Measurements from ENCODE around the gene KCNRG.

The KCNRG gene

DNA sequence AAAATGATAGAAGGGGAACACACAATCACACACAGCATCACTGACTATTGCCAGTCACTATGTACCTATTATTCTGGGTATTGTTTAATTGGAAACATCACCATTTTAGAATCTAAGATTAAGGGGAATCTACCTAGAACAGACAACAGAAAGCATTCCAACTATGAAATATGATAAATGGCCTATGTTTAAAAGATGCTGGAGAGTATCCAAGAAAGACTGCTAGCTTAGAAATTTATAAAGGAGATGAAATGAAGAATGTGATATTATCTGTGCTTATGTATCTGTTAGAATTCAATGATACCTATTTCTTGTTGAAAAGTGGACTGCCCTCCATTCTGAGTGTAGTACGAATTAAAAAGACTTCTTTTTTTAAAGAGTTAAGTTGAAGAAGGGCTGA is 50.5 kb downstream of the KCNRG start:
- H2AFZ ChIP-seq, result no peak overlapping the region
- TF ChIP-seq, protein P1, sequence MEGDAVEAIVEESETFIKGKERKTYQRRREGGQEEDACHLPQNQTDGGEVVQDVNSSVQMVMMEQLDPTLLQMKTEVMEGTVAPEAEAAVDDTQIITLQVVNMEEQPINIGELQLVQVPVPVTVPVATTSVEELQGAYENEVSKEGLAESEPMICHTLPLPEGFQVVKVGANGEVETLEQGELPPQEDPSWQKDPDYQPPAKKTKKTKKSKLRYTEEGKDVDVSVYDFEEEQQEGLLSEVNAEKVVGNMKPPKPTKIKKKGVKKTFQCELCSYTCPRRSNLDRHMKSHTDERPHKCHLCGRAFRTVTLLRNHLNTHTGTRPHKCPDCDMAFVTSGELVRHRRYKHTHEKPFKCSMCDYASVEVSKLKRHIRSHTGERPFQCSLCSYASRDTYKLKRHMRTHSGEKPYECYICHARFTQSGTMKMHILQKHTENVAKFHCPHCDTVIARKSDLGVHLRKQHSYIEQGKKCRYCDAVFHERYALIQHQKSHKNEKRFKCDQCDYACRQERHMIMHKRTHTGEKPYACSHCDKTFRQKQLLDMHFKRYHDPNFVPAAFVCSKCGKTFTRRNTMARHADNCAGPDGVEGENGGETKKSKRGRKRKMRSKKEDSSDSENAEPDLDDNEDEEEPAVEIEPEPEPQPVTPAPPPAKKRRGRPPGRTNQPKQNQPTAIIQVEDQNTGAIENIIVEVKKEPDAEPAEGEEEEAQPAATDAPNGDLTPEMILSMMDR (IDR thresholded peaks at IDR 0.05), result no peak
- H3K9ac ChIP-seq, result no peak overlapping the region
- no peaks in the 10 kb centered on the region for H3K4me1 ChIP-seq
- no peak overlapping the region for H3K27ac ChIP-seq
- H3K27me3 ChIP-seq (ENCODE audit: control insufficient read depth, insufficient read depth, low read length), result no peaks in the 10 kb centered on the region
- H3K79me2 ChIP-seq, result no peaks in the 10 kb centered on the region
- H3K36me3 ChIP-seq (ENCODE audit: control insufficient read depth, insufficient read depth, low read length), result no peaks in the 10 kb centered on the region
- H3K4me3 ChIP-seq (ENCODE audit: low read depth, low read length), result no peak overlapping the region
- H3K9me3 ChIP-seq (ENCODE audit: control insufficient read depth, low read length), result no peaks in the 10 kb centered on the region
- H3K4me2 ChIP-seq (ENCODE audit: low read length), result no peak overlapping the region

DNA sequence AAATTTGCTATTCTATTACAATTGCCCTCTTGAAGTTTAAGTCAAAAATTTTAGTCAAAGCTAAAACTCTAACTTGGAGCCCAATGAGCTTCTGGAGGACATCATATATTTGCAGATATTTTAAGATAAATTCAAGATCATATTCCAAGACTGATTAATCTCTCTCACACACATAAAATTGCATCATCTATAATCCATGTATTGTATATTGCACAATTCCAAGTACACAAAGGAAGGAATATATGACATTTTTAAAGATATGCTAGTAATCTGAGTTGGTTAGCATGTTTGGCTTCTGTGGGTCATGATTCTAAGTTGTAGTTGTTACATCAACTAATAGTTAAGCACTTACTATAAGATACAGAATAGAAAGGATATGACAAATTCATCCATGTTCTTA is 53.3 kb downstream of the KCNRG start:
- no peaks in the 10 kb centered on the region for H3K36me3 ChIP-seq (ENCODE audit: control insufficient read depth, insufficient read depth, low read length)
- no peak overlapping the region for H2AFZ ChIP-seq
- H3K4me1 ChIP-seq, result no peaks in the 10 kb centered on the region
- H3K27me3 ChIP-seq (ENCODE audit: control insufficient read depth, insufficient read depth, low read length), result no peaks in the 10 kb centered on the region
- H3K4me3 ChIP-seq (ENCODE audit: low read depth, low read length), result no peak overlapping the region
- TF ChIP-seq, protein P1 (IDR thresholded peaks at IDR 0.05), result no peak
- no peak overlapping the region for H3K27ac ChIP-seq
- no peak overlapping the region for H3K4me2 ChIP-seq (ENCODE audit: low read length)
- H3K9me3 ChIP-seq (ENCODE audit: control insufficient read depth, low read length), result no peaks in the 10 kb centered on the region
- no peaks in the 10 kb centered on the region for H3K79me2 ChIP-seq
- H3K9ac ChIP-seq, result no peak overlapping the region

DNA sequence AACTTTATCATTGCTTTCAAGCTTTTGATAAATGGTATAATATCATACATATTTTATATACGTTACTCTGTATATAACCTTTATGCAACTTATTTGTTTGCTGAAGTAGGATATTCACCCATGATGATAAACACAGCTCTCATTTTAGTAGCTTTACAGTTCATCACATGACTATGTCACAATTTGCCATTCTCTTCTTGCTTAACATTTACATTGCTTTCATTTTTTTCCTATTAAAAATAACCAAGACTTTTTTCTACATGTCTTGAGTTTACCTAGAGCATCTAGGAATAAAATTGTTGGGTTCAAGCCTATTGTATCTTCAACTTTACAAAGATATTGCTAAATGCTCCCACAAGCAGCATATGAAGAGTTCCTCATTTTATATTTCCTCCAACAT is 54.0 kb downstream of the KCNRG start:
- Histone ChIP-seq H3K27ac (no peak overlapping the region), H3K4me1 (no peaks in the 10 kb centered on the region), H3K36me3 (ENCODE audit: control insufficient read depth, insufficient read depth, low read length) (no peaks in the 10 kb centered on the region), H3K27me3 (ENCODE audit: control insufficient read depth, insufficient read depth, low read length) (no peaks in the 10 kb centered on the region), H3K9ac (no peak overlapping the region), H3K9me3 (ENCODE audit: control insufficient read depth, low read length) (no peaks in the 10 kb centered on the region), H2AFZ (no peak overlapping the region), H3K79me2 (no peaks in the 10 kb centered on the region), H3K4me3 (ENCODE audit: low read depth, low read length) (no peak overlapping the region), H3K4me2 (ENCODE audit: low read length) (no peak overlapping the region)
- TF ChIP-seq, protein P1 (IDR thresholded peaks at IDR 0.05), result no peak

DNA sequence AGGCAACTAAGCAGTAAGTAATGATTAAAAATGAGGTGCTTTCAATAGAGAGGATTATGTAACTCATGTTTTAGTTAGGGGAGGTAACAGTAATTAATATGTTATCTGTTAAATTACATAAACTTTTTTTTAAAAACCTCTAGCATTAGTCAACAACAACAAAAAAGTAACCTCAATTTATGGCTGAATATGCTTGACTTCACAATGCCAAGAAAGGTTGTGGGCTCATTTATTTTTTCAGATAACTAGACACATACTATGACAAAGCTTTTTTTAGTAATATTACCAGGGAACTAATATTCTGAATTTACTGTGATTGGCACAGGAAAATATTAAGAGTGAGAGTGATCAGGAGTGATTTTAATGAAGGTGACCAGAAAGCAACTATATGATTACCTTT is 54.9 kb downstream of the KCNRG start:
- H3K9me3 ChIP-seq (ENCODE audit: control insufficient read depth, low read length), result no peaks in the 10 kb centered on the region
- H3K4me3 ChIP-seq (ENCODE audit: low read depth, low read length), result no peak overlapping the region
- H3K79me2 ChIP-seq, result no peaks in the 10 kb centered on the region
- H3K27ac ChIP-seq, result no peak overlapping the region
- H3K4me1 ChIP-seq, result no peaks in the 10 kb centered on the region
- H3K27me3 ChIP-seq (ENCODE audit: control insufficient read depth, insufficient read depth, low read length), result no peaks in the 10 kb centered on the region
- H3K9ac ChIP-seq, result no peak overlapping the region
- TF ChIP-seq, protein P1 (IDR thresholded peaks at IDR 0.05), result no peak
- no peak overlapping the region for H3K4me2 ChIP-seq (ENCODE audit: low read length)
- no peaks in the 10 kb centered on the region for H3K36me3 ChIP-seq (ENCODE audit: control insufficient read depth, insufficient read depth, low read length)
- H2AFZ ChIP-seq, result no peak overlapping the region
